NOMO-1 treated with DMSO at 0.1 percent for 48 hours (cell line): ENCODE results near the gene TEPSIN.
A peak's percentile ranks its signal among the peaks of the same experiment; 100 is the strongest.

Experiments used
- DNase-seq: peaks from one replicate; lab custom pipeline; 2025; ENCODE audit not compliant: unreplicated experiment; lab: John Stamatoyannopoulos, UW

The TEPSIN gene

DNA sequence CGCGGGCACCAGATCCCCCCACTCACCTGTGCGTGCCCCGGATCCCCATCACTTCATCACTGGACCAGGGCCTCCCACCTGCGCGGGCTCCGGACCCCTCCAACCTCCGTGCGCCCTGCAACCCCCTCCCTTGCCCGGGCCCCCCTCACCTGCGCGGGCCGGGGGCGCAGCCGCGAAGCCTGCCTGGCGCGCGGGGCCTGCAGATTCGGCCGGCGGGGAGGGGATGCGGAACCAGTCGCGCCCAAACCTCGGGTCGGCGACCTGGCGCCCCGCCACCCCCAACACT lies 16.3 kb downstream of the TEPSIN start:
- DNase-seq, result no peak

DNA sequence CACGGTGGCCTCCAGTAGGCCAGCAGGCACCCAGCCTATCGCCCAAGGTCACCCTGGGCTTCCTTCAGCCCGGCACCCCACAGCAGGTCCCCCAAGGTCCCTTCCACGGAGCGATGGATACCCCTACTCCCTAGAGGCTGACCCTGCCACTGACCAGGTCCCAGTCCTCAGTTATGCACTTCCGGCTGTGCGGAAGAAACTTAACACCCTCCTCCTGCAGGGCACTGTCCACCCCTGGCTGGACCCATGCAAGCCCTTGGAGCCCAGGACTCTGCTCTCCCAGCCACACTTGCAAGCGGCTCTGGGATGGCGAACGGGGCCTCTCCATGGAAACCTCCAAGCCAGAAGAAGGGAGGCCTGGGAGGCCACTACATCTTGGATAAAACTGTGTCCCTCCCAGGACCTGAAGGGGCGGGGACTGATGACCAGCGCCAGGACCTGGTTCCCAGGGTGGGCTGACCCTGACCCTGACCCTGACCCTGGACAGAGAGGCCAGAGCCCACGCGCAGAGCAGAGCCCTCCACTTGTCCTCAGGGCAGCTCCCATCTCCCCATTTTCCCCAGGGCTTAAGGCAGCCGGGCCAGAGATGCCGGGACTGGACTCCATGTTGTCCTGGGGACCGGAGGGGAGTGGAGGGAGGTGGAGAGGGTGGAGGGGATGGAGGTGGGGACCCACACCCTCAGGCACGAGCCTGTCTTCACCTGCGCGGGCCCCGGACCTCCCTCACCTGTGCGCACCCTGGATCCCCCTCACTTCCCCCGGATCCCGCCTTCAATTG lies 16.8 kb downstream of the TEPSIN start:
- DNase-seq, result no peak

- DNase-seq, result no peak
These were observed 17.4 kb downstream of the TEPSIN start for GRCh38 chr17:81221371-81221841.

- DNase-seq, result no peak
These were observed 19.2 kb downstream of the TEPSIN start for GRCh38 chr17:81219476-81220180.

GRCh38 chr17:81218991-81219390 lies 19.9 kb downstream of the TEPSIN start:
- no peak for DNase-seq

GRCh38 chr17:81218459-81218858 lies 20.4 kb downstream of the TEPSIN start:
- DNase-seq, result no peak

DNA sequence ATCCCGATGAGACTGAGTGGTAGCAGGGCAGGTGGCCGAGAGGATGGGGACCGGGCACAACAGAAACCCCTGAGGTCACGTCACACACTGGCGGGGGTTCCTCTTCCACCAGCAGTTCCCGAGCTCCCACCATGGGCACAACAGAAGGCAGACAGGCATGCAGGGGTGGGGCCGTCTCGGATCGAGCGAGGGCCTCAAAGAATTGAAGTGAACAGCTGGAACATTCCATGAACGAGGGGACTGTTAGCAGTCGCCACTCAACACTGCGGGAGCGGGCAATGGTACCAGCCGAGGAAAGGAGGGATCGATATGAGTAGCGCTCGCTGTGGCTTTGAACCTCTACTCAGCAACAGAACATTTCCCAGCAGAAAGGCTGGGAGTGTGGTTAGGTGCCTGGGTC lies 21.4 kb downstream of the TEPSIN start:
- DNase-seq, result no peak

DNA sequence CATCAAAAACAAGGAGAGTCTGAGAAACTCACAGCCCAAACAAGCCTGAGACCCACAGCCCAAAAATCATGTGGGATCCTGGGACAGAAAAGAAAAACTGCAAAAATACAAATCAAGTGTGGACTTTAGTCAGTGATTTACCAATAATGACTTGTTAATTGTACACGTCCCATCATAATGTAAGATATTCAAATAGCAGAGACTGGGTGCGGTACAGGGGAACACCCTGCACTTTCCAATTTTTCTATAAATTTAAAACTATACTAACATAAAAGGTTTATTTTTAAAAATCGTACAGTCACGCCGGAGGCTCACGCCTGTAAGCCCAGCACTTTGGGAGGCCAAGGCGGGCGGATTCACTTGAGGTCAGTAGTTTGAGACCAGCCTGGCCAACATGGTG lies 24.9 kb downstream of the TEPSIN start:
- DNase-seq, result no peak

GRCh38 chr17:81212365-81212764 lies 26.5 kb downstream of the TEPSIN start:
- no peak for DNase-seq

DNA sequence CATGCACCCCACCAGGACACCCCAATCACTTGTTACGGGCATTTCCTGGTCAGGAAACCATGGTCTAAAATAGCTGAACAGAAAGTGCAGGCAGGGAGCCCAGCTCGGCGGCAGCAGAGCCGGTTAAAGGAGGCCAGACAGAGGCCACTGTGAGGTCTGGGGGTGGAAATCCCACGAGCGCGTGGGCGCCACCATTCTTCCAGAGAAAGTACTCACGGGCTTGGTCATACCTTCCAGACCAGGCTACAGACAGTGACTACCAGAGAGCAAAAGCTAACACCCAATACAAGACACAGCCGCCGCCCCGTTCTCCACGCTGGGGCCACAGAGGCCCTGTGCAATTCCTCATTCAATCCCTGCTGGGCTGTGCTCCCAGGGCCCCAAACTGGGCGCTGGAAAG lies 28.0 kb downstream of the TEPSIN start:
- DNase-seq, result no peak

GRCh38 chr17:81210466-81210865 lies 28.4 kb downstream of the TEPSIN start:
- DNase-seq, result no peak

DNA sequence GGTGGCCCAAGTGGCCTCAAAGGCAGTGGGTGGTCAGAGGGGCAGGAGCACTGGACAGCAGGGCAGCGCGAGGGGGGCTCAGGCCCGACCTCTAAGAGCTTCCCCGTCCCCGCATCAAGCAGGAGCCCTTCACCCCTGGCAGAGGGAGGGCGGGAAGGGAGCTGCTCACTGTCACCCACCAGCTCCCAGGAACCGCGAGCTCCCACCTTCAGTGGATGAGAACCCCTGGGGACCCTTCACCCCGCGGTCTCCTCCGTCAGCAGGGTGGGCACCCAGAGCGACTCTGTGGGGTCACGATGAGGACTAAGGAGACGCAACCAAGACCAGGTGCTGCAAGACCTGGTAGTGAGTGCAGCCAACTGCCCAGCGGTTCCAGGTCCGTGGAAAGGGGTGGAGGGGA lies 29.7 kb downstream of the TEPSIN start:
- DNase-seq, result no peak

GRCh38 chr17:81208651-81209050 lies 30.2 kb downstream of the TEPSIN start:
- no peak for DNase-seq

- DNase-seq, result no peak
These were observed 31.0 kb downstream of the TEPSIN start for GRCh38 chr17:81207610-81208581.

DNA sequence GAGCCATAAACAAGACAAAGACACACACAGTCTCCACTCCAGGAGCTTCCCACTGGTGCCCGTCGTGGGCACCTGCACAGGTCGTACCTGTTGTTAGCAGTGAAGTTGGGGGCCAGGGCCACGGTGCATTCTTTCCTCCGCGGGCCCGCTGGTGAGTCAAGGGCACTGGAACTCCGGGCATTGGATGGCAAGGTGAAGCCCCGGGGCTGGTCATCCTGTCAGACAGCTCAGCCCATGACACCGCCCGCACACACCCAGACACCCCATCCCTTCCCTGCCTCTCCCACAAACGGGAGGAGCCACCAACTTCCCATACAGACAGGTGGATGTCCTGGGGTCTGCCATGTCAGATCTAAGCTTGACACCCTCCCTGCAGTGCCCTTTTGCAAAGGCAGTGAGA lies 32.2 kb downstream of the TEPSIN start:
- DNase-seq, result no peak

DNA sequence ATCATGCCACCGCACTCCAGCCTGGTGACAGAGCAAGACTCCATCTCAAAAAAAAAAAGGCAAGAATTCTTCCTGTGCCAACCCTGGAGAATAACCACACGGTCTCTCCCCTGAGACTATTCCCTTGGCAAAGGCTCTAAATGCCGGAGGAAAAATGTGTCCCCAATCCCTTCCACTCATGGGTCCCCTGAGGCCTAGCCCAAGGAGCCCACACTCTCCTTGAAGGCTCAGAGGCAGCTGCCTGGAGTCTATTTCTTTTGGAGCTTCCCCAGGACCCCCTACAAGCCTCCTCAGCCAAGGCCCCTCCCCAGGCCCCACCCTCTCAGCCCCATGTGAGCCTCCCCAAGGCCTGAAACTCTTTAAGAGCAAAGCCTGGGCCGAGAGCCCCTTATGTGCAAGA lies 32.7 kb downstream of the TEPSIN start:
- DNase-seq, result no peak

GRCh38 chr17:81204578-81204977 lies 34.3 kb downstream of the TEPSIN start:
- no peak for DNase-seq

DNA sequence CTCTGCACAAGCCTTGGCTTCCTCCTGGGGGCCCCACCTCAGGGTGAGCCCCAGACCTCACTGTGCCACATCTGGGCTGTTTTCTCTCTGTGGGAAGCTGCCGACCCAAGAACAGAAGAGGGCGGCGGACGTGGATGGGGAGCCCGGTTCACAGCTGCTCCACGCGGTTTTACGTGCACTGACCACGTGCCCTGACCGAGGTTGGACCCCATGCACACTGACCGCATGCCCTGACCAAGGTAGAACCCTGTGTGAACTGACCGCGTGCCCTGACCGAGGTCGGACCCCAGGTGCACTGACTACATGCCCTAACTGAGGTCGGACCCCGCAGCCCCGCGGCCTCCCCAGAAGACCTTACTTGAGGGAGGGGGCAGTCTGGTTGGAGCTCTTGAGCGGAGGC lies 35.7 kb downstream of the TEPSIN start:
- DNase-seq, result no peak

DNA sequence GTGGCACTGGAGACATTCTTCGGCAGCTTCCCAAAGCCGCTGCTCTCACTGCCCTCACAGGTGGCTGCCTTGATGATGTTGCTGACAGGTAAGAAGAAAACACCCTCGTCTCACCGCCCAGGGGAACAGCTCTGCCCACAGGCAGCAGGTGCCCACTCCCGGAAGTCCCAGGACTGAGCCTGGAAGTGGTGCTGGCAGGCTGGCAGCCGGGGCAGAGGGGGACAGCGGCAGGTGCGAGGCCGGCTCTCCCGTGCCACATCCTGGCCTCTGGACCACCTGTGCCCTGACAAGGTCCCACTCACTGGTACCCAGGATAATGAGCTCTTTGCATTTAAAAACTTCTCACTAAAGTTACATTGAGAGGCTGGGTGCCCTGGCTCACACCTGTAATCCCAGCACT lies 36.5 kb downstream of the TEPSIN start:
- DNase-seq, result no peak

GRCh38 chr17:81200695-81201580 lies 37.9 kb downstream of the TEPSIN start:
- DNase-seq, result peak; percentile 53

- DNase-seq, result no peak
These were observed 38.7 kb downstream of the TEPSIN start for GRCh38 chr17:81200201-81200600.
